CD4-positive, alpha-beta T cell treated with Interleukin-6 at 100 ng/mL for 8 hours (primary cell): ENCODE data around the gene RP2.

ENCODE experiments used
- DNase-seq: peaks from one replicate; pipeline ENCODE4 v3.0.0-alpha.2; 2020; ENCODE audit warnings: mixed read lengths, low spot score

The RP2 gene

DNA sequence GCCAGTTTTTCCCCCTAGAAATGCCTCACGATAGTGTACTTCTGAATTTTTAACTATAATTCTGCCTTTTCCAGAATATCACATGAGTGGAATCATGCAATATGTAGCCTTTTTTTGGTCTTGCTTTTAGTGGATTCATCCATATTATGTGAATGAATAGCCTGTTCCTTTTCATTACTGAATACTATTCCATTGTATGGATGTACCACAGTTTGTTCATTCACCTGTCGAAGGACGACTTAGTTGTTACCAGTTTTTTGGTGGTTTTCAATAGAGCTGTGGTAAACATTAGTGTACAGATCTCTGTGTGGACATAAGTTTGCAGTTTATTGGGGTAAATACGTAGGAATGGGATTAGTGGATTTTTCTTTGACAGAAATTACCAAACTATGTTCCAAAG, 83.4 kb downstream of the RP2 start:
- no peak for DNase-seq

DNA sequence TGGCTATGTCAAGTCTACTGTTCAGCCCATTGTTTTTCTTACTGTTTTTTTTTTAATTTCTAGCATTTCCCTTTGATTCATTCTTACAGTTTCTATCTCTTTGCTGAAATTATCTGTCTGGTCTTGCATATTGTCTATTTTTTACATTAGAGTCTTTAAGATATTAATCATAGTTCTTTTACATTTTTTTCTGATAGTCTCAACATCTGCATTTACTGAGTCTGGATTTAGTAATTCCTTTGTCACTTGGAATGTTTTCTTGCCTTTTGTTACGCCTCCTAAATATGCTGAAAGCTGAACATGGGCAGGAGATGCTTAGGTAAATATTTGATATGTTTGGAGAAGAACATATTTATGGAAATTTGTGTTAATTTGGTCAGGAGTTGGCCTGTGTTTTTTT, 85.8 kb downstream of the RP2 start:
- DNase-seq, result no peak

DNA sequence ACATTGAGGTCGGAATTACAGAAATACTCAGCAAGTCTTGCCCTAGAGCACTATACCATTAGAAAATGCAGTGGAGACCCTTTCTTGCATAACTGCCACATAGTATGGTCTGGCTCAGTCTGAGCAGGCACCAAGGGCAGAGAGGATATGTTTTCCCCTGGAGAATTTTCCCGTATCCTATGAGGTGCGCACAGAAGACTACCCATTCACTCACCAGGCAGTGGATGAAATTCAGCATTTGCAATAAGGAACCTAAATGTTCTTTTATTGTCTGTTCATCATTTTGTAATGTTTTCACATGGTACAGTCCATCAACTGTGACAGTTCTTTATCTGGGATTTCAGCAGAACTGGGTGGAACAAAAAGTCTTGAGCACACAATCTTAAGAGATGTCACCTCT, 90.9 kb downstream of the RP2 start:
- DNase-seq, result no peak

DNA sequence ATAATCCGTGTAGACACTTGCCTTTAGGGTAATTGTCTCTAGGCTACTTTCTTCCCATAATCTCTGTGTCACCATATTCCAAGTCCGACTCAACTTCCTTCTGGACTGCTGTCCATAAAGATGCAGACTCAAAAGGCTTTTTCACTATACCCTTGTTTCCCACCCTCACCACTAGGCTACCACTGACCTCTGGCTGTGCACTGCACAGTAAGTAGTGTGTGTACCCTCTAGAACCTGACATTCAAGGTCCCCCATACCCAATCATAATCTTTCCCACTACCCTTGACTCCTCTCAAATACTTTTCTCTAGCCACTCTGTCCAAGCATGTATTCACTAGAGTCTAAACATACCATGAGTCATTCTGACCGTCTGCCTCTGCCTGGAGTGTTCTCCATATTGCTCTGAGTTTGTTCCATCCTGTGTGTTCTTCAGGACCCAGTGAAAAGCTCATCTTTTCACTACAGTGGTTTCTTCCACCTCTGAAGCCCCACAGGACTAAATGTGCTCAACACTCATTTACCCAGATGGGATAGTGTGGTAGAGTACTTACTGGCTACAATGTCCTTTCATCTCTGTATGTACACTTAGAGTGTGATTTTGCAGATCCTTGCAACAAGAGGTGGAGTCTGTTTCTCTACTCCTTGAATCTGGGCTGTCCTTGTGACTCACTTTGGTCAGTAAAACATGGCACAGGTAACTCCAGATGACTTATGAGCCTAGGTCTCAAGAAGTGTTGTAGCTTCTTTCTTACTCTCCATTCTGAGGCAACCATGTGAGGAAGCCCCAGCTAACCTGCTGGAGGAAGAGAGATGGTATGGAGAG, 92.8 kb downstream of the RP2 start:
- DNase-seq, result no peak
